ENCODE measurements around the gene AP1G1.
"Not testable (repeated sequence)": the region's sequence is repeated elsewhere in the genome, so short reads cannot be mapped to it uniquely, and the experiment has no call there.

Gene AP1G1

DNA sequence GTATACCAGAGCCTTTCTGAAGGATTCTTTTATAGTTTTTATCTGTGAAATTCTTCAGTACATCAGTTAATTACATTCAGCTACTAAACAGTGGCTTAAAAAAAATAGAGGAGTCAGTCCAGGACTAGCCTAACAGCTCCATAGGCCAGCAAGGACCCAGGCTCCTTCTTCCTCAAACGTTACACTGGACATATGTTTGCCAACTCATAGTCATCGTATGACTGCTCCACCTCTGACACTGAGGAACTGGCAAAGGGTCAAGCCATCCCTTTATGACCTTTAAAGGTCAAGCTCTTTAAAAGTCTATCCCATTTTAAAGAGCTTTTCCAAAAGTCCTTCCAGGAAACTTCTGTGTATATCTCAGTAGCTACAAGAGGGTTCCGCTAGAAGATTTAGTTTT lies 120.8 kb downstream of the AP1G1 start:
- ChIA-PET CTCF (no interaction called here), POLR2A (no interaction called here)
- TF ChIP-seq, protein P1, sequence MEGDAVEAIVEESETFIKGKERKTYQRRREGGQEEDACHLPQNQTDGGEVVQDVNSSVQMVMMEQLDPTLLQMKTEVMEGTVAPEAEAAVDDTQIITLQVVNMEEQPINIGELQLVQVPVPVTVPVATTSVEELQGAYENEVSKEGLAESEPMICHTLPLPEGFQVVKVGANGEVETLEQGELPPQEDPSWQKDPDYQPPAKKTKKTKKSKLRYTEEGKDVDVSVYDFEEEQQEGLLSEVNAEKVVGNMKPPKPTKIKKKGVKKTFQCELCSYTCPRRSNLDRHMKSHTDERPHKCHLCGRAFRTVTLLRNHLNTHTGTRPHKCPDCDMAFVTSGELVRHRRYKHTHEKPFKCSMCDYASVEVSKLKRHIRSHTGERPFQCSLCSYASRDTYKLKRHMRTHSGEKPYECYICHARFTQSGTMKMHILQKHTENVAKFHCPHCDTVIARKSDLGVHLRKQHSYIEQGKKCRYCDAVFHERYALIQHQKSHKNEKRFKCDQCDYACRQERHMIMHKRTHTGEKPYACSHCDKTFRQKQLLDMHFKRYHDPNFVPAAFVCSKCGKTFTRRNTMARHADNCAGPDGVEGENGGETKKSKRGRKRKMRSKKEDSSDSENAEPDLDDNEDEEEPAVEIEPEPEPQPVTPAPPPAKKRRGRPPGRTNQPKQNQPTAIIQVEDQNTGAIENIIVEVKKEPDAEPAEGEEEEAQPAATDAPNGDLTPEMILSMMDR (IDR thresholded peaks at IDR 0.05; ENCODE audit: control extremely low read depth, extremely low read depth, low read depth, missing control alignments): no peak
- DNase-seq (ENCODE audit: extremely low spot score): no peak

DNA sequence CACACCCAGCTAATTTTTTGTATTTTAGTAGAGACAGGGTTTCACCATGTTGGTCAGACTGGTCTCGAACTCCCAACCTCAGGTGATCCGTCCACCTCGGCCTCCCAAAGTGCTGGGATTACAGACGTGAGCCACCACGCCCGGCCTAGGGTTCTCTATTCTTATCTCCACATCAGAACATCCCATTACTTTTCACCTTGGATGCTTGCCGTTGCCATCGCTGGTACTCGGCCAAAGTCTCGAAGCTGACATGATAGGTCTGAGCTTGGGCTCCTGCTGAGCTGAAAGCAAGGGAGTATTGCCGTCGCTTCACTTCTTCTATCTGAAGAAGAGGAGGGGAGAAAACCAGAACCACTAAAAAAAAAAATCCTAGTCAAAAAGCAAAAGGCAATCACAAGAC lies 124.4 kb downstream of the AP1G1 start:
- DNase-seq (ENCODE audit: extremely low spot score): not testable (repeated sequence)
- CTCF ChIA-PET: interaction anchor here (0.8 to 1.8 kb wide), 5 partner anchors 8 to 277 kb away, joined by 3 to 4 read pairs (median 3); no protein-coding TSS in a partner anchor

DNA sequence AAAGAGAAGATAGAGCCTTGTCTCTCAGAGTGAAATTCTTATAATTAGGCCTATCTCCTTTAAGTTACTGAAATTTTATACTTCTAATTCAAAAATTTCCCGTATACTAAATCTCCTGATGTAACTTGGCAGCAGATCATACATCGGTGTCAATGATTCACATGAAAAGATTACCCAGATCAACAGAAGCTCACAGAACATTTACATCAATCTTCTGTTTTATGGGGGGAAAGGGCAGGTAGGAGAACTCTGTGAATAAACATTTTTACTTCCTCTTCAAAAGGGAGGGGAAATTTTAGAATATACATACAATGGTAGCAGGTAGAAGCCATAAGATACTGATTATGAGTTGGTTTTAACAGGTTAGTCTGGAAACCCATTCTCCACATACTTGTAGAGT lies 127.3 kb downstream of the AP1G1 start:
- TF ChIP-seq, protein P1 (IDR thresholded peaks at IDR 0.05; ENCODE audit: control extremely low read depth, extremely low read depth, low read depth, missing control alignments): no peak
- CTCF ChIA-PET: interaction anchor here (1.3 kb wide), 1 partner anchor 9 kb away, joined by 3 read pairs; no protein-coding TSS in a partner anchor
- POLR2A ChIA-PET: no interaction called here
- DNase-seq (ENCODE audit: extremely low spot score): no peak

More for the DNA sequence above, 124.4 kb downstream of the AP1G1 start:
- POLR2A ChIA-PET: not testable (repeated sequence)

Data from GM10248 (cell line).